Endothelial cell of umbilical vein (primary cell): ENCODE results near the gene PRKAG2. TPM values are rescaled to one million over a fixed set of nuclear protein-coding genes. Genes with fewer than 3 reads are reported as not detected.

ENCODE experiments used
- BruUV-seq: library from RNA; stranded (reverse); fragments of 400-500 nt; replicated peaks from 2 replicates; lab custom pipeline; 2021; lab: Mats Ljungman, UMichigan
- CTCF ChIA-PET: fragments of 300-600, 350-600 bp; sonication (Branson Sonifier 250); formaldehyde crosslinking; loops from one replicate; lab custom pipeline; 2021; ENCODE audit warnings: antibody characterized with exemption, inconsistent platforms; lab: Charles Lee
- POLR2A ChIA-PET: fragments of 300-600, 350-600 bp; sonication (Branson Sonifier 250); formaldehyde crosslinking; loops from one replicate; lab custom pipeline; 2021; ENCODE audit warnings: antibody characterized with exemption, inconsistent platforms; lab: Charles Lee
- DNase-seq: peaks from one replicate; pipeline ENCODE4 v3.0.0-alpha.2; 2011; ENCODE audit warnings: low read depth, low spot score
- FAIRE-seq: peaks from 2 replicates; lab custom pipeline; 2011; peaks lifted over from hg19 to GRCh38; lab: Jason Lieb, UNC
- H2AFZ ChIP-seq: 2 replicates; pipeline ENCODE4 v1.6.0; 2012; ENCODE audit warnings: low read depth, low read length, control low read depth, inconsistent platforms
- H3K27ac ChIP-seq: 2 replicates; pipeline ENCODE4 v1.5.1; 2011; ENCODE audit warnings: low read depth, mild to moderate bottlenecking, control low read depth, low read length, moderate library complexity; ENCODE audit not compliant: insufficient read depth
- H3K27me3 ChIP-seq, 2 experiments: 2 replicates each; pipeline versions ENCODE4 v1.6.0 to v1.6.1; 2011; ENCODE audit warnings: low read length in 2 of 2, mixed read lengths in 1 of 2; ENCODE audit not compliant: control insufficient read depth in 2 of 2, insufficient read depth in 2 of 2
- H3K36me3 ChIP-seq, 2 experiments: 2 replicates in 1 of 2; 3 replicates in 1 of 2; pipeline ENCODE4 v1.5.1; 2011; ENCODE audit warnings: low read length in 2 of 2, mild to moderate bottlenecking in 1 of 2, moderate library complexity in 1 of 2; ENCODE audit not compliant: control insufficient read depth in 2 of 2, insufficient read depth in 2 of 2; ENCODE audit errors: extremely low read depth in 1 of 2
- H3K4me1 ChIP-seq: 3 replicates; pipeline ENCODE4 v1.5.1; 2011; ENCODE audit warnings: mild to moderate bottlenecking, low read length; ENCODE audit not compliant: control insufficient read depth, insufficient read depth; ENCODE audit errors: extremely low read depth
- H3K4me2 ChIP-seq: 2 replicates; pipeline ENCODE4 v1.6.1; 2011; ENCODE audit warnings: low read length, control low read depth, mixed read lengths; ENCODE audit not compliant: insufficient read depth
- H3K4me3 ChIP-seq, 3 experiments: fragments of 200-600 bp in 1 of 3; sonication (generic), shearing (Covaris generic) in 1 of 3; replicated peaks in 1 of 3; 2 replicates each; pipeline ENCODE4 v1.5.1; 2011 to 2016; ENCODE audit warnings: control low read depth in 3 of 3, low read length in 3 of 3, mild to moderate bottlenecking in 2 of 3, inconsistent platforms in 1 of 3, low read depth in 1 of 3, moderate library complexity in 1 of 3; ENCODE audit not compliant: insufficient read depth in 1 of 3
- H3K79me2 ChIP-seq: 2 replicates; pipeline ENCODE4 v1.6.0; 2012; ENCODE audit warnings: low read length, inconsistent platforms; ENCODE audit not compliant: control insufficient read depth, insufficient read depth
- H3K9ac ChIP-seq: replicated peaks from 2 replicates; pipeline ENCODE3; 2011; ENCODE audit warnings: low read length, control low read depth; ENCODE audit not compliant: insufficient read depth; ENCODE audit errors: extremely low read depth
- H3K9me1 ChIP-seq: replicated peaks from 3 replicates; pipeline ENCODE4 v1.6.0; 2011; ENCODE audit warnings: mild to moderate bottlenecking, low read length; ENCODE audit not compliant: control insufficient read depth, insufficient read depth; ENCODE audit errors: extremely low read depth
- H3K9me3 ChIP-seq: replicated peaks from 2 replicates; pipeline ENCODE4 v1.5.1; 2012; ENCODE audit warnings: low read length, inconsistent platforms; ENCODE audit not compliant: control insufficient read depth, insufficient read depth
- H4K20me1 ChIP-seq: replicated peaks from 2 replicates; pipeline ENCODE3; 2011; ENCODE audit warnings: mild to moderate bottlenecking, low read length; ENCODE audit not compliant: control insufficient read depth, insufficient read depth; ENCODE audit errors: extremely low read depth
- CTCF ChIP-seq, 2 donors: IDR thresholded peaks; 1 replicate in 1 of 2; 2 replicates in 1 of 2; pipeline ENCODE4 v1.5.1; 2011; ENCODE audit warnings: low read length in 2 of 2, mild to moderate bottlenecking in 2 of 2, moderate library complexity in 2 of 2, control low read depth in 1 of 2, inconsistent platforms in 1 of 2, low read depth in 1 of 2; ENCODE audit not compliant: insufficient read depth in 1 of 2; ENCODE audit errors: extremely low read depth in 1 of 2
- EZH2 ChIP-seq: IDR thresholded peaks from 2 replicates; pipeline ENCODE4 v1.6.1; 2012; ENCODE audit warnings: borderline replicate concordance, low read depth, mild to moderate bottlenecking, moderate library complexity, low read length, inconsistent platforms; ENCODE audit not compliant: severe bottlenecking
- FOS ChIP-seq: IDR thresholded peaks from 2 replicates; pipeline ENCODE4 v1.6.1; 2011; ENCODE audit warnings: mild to moderate bottlenecking, low read length, moderate library complexity, borderline replicate concordance; ENCODE audit not compliant: insufficient read depth
- GATA2 ChIP-seq: IDR thresholded peaks from 2 replicates; pipeline ENCODE4 v1.7.0; 2011; ENCODE audit warnings: low read depth, mild to moderate bottlenecking, moderate library complexity, mixed read lengths, low read length; ENCODE audit not compliant: insufficient read length, insufficient read depth
- JUN ChIP-seq: IDR thresholded peaks from 2 replicates; pipeline ENCODE4 v1.6.1; 2011; ENCODE audit warnings: borderline replicate concordance, low read depth; ENCODE audit not compliant: insufficient read length, insufficient read depth
- MYC ChIP-seq: IDR thresholded peaks from one replicate; pipeline ENCODE4 v1.6.1; 2011; ENCODE audit warnings: mild to moderate bottlenecking, low read depth, low read length
- POLR2AphosphoS5 ChIP-seq: IDR thresholded peaks from 2 replicates; pipeline ENCODE4 v1.6.1; 2012; ENCODE audit warnings: low read depth, mild to moderate bottlenecking, control low read depth, low read length, moderate library complexity; ENCODE audit not compliant: insufficient read depth
- dilution Hi-C: fragments of 300-500 bp; cut with MboI; formaldehyde crosslinking; loops from one replicate; pipeline ENCODE4 v1.15.0; 2019; ENCODE audit warnings: low sequenced_read_pairs; ENCODE audit not compliant: extremely low pct_ligation_motif_present
- intact Hi-C: fragments of 100-400 bp; cut with micrococcal nuclease; formaldehyde crosslinking; loops from one replicate; pipeline ENCODE4 v1.10.0; 2022
- polyA plus RNA-seq, 4 experiments: library from polyadenylated mRNA; depleted of rRNA in 3 of 4; stranded (reverse) in 3 of 4; unstranded in 1 of 4; fragments of >200 nt; gene quantifications; 2 replicates each; pipeline versions ENCODE4 v1.2.1 to v1.2.3, GENCODE V29; 2011 to 2012; ENCODE audit warnings: missing spikeins in 1 of 4
- total RNA-seq: library from RNA; stranded (reverse); gene quantifications from 2 replicates; pipeline ENCODE4 v1.2.3, GENCODE V29; 2021

The PRKAG2 gene
- total and polyA plus RNA-seq, 2 donors (not counting 3 experiments of a cell fraction or from before 2014, with no cell fraction given): 19.3 to 51.5 TPM

- H3K79me2 ChIP-seq: peaks cover 53% of the 10 kb centered on the region
- no peaks in the 10 kb centered on the region for H4K20me1 ChIP-seq
- intact Hi-C loops (loop anchor here (1.0 to 5.0 kb wide), 2 partner anchors 111 to 159 kb away; no protein-coding TSS in a partner anchor), dilution Hi-C loops (no loop called here)
- H2AFZ ChIP-seq: peak overlapping the region; percentile 74
- no peaks in the 10 kb centered on the region for H3K27me3 ChIP-seq
- no peaks in the 10 kb centered on the region for H3K9me1 ChIP-seq
- H3K9ac ChIP-seq: peak overlapping the region; percentile 93
- H3K9me3 ChIP-seq: no peaks in the 10 kb centered on the region
- peaks cover 29% of the 10 kb centered on the region for H3K4me1 ChIP-seq
- H3K4me3 ChIP-seq: peak overlapping the region; percentile 97 to 100 (median 99)
- ChIA-PET POLR2A (no interaction called here), CTCF (interaction anchor here (1.1 to 6.8 kb wide), 21 partner anchors 10 to 169 kb away, joined by 3 to 50 read pairs (median 8); partner anchors contain the start of gene RHEB)
- no peak for TF ChIP-seq EZH2
- no peak for TF ChIP-seq JUN
- TF ChIP-seq CTCF (IDR thresholded peaks at IDR 0.05; ENCODE audit: extremely low read depth in 1 of 2, insufficient read depth in 1 of 2, low read depth in 1 of 2, low read length in 2 of 2): no peak
- TF ChIP-seq FOS: no peak
- no peak for TF ChIP-seq MYC
- TF ChIP-seq GATA2: no peak
- TF ChIP-seq POLR2AphosphoS5: no peak
- DNase-seq: peak; percentile 54
- no peaks in the 10 kb centered on the region for H3K36me3 ChIP-seq
- no peak for FAIRE-seq
- TSS peak; percentile 42 for BruUV-seq
- H3K4me2 ChIP-seq: peak overlapping the region; percentile 99
- peak overlapping the region; percentile 66 for H3K27ac ChIP-seq
Measured at GRCh38 chr7:151630851-151631569, 245.9 kb downstream of the PRKAG2 start.
